Aortic smooth muscle cell (primary cell): ENCODE results near the gene HSPA1A. TPM values are rescaled to one million over a fixed set of nuclear protein-coding genes. Genes with fewer than 3 reads are reported as not detected.

Experiments used
- total RNA-seq: library from RNA; depleted of rRNA; stranded (reverse); fragments of >200 nt; gene quantifications from 2 replicates; pipeline ENCODE4 v1.2.3, GENCODE V29; 2014

The HSPA1A gene
- total RNA-seq = 97.9 and 108 TPM in 2 replicates

DNA sequence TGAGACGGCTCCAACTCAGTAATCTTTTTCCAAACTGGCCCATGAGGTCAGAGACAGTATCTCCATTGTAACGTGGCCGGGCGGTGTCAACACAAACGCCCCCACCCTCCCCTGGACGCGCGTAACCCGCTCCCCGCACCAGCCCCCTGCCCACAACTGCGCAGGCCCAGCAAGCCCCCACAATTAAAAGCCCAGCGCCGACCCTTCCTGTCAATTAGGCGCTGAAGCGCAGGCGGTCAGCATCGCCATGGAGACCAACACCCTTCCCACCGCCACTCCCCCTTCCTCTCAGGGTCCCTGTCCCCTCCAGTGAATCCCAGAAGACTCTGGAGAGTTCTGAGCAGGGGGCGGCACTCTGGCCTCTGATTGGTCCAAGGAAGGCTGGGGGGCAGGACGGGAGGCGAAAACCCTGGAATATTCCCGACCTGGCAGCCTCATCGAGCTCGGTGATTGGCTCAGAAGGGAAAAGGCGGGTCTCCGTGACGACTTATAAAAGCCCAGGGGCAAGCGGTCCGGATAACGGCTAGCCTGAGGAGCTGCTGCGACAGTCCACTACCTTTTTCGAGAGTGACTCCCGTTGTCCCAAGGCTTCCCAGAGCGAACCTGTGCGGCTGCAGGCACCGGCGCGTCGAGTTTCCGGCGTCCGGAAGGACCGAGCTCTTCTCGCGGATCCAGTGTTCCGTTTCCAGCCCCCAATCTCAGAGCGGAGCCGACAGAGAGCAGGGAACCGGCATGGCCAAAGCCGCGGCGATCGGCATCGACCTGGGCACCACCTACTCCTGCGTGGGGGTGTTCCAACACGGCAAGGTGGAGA is at the start of gene HSPA1A, which contains the start of gene HSPA1L:
HSPA1A (plus strand) TSS at position 519 of the 814 bp plus-strand sequence; CDS start at position 733, 214 bp downstream.
HSPA1L (minus strand) TSS at position 259 of the 814 bp plus-strand sequence. CDS start 3,311 bp downstream, outside the sequence.

DNA sequence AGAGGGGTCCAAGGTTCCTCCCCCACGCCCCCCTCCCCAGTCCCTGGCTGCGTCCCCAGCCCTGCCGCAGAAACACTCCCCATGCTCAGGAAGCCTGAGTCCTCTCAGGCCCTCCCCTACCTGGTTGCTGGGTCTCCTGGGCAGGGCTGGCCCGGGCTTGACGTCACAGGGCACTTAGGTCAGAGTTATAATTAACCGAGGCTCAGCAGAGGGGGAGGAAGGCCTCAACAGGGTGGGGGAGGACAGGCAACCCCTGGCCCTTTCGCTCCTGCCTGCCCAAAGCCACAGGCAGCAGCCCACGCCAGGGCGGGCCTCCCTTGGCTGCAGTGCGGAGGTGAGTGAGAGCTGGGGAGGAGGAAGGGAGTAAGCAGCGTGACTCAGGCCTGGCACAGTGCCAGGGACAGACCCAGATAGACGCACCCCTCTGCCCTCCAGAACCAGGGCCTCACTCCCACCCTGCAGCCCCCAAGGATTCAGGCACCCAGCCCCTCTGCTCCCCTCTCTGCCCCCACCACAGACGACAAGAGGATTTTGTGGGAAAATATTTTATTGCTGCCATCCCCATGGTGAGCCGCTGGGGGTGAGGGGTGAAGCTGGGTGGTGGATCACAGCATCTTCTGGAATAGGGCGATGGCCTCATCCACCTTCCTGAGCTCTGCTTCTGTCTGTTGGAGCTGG is 38.2 kb upstream of the HSPA1A start, which contains the start of gene VWA7:
VWA7 (minus strand) TSS at position 340 of the 678 bp plus-strand sequence. CDS start 549 bp downstream, outside the sequence.

DNA sequence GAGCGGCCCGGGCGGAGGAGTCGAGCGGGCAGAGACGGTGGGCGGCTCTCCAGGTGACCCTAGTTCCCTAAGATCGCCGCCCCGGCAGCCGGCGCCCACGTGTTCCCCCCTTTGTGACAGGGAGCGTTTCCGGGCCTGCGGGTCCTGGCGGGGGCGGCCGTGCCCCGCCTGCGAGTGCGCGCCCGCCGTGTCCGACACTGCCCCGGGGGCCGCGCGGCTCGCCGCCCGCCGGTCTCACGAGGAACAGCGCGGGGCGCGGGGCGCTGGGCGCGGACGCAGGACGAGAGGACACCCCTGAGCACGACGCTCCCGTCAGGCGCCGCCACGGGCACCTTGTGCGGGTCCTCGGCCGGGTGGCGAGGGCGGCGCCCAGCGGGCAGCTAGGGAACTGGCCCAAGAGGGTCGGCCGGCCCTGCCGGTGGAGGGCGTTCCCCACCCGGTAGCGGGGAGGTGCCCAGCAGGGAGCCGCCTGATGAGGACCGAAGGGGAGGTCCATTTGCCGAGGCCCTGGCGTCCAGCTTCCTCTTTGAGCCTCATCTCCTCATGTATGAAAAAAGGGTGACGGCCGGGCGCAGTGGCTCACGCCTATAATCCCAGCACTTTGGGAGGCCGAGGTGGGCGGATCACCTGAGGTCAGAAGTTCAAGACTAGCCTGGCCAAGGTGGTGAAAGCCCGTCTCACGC is 19.6 kb upstream of the HSPA1A start, which contains the start of gene VARS1:
VARS1 (minus strand) TSS at position 137 of the 683 bp plus-strand sequence. CDS start 535 bp downstream, outside the sequence.

DNA sequence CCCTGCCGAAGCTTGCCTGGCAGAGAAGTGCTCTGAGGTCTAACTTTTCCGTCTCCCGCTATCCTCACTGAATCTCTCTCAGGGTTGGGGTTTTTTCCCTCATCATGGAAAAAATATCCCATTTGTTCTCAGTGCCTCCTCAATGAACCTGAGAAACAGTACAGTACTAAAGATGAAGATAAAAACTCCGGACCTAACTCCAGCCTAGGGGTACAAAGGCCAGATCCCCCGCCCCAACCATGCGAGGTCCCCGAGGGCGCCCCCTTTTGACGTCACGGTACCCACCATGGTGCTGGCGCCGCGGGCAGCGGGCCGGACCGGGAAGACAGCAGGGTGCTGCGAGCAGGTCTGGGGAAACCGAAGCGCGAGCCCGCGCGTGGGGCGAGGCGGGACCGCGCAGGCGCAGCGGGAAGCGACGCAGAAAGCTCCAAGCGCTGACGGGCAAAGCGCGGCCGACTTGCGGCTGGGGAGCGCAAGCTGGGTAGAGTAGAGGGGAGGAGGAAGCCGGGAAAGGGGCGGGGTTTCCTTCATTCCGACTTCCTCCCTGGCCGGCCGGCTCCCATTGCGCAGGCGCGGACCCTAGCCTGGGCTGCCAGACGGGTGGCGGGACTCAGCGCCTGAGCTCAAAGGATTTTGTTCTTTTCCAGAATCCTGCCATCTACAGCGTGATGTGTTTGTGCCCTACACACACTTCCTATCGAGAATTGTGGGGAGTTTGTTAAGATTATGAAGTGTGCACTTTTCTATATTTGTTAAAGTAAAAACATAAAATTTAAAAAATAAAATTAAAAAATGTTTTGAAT is 8.7 kb upstream of the HSPA1A start, which contains the start of gene LSM2:
LSM2 (minus strand) TSS at position 497 of the 803 bp plus-strand sequence; CDS start at position 288, 209 bp downstream.

DNA sequence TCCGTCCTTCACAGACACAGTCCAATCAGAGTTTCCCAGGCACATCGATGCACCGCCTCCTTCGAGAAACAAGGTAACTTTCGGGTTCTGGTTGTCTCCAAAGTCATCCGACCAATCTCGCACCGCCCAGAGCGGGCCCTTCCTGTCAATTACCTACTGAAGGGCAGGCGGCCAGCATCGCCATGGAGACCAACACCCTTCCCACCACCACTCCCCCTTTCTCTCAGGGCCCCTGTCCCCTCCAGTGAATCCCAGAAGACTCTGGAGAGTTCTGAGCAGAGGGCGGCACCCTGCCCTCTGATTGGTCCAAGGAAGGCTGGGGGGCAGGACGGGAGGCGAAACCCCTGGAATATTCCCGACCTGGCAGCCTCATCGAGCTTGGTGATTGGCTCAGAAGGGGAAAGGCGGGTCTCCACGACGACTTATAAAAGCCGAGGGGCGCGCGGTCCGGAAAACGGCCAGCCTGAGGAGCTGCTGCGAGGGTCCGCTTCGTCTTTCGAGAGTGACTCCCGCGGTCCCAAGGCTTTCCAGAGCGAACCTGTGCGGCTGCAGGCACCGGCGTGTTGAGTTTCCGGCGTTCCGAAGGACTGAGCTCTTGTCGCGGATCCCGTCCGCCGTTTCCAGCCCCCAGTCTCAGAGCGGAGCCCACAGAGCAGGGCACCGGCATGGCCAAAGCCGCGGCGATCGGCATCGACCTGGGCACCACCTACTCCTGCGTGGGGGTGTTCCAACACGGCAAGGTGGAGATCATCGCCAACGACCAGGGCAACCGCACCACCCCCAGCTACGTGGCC is 12.1 kb downstream of the HSPA1A start, which contains the start of gene HSPA1B:
HSPA1B (plus strand) TSS at position 453 of the 794 bp plus-strand sequence; CDS start at position 666, 213 bp downstream.

DNA sequence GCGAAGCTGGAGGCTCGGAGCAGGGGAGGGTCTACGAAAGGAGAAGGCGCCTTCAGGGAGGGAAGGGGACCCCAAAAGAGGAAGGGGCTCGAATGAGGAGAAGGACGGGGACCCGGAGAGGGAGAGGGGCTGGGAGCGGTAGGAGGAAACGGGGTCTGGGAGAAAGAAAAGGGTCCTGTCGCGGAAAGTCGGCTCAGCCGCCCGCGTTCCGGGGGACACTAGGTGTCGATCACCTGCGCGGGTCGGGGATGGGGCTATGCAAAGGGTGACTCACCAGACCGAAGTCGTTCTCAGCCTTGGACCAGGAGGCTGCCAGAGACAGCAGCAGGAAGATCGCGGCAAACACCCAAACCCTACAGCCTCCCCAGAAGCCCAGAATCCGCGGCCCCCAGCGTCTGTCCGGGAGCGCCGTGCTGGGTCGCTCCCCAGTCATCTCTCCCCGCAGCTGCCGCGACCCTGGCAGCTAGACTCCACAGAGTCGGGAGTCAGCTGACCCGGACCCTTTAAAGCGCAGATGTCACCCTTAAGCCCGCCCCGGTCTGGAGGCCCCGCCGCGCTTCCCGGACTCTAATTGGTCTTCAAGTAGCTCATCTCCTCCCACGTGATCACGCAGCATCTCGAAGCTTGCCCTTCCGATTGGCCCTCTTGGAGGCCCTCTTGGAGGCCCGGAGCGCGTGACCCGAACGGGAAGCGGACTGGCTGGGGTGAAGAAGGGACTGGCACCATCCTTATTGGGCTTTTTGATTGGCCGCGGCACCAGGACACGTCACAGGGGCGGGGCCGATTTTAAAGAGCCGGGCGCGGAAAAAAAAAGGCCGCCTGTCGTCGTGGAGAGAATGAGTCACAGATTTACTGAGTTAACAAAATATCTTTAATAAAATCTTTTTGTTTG is 47.2 kb downstream of the HSPA1A start, which contains the start of gene NEU1:
NEU1 (minus strand) TSS at position 478 of the 892 bp plus-strand sequence; CDS start at position 433, 45 bp downstream.

Other genes starting within 250 kb of the HSPA1A start
- gene LTA, start 243.3 kb upstream of the HSPA1A start, total RNA-seq = not detected in 2 replicates
- gene TNF, start 240.0 kb upstream of the HSPA1A start, total RNA-seq = not detected in 2 replicates
- gene LTB, start 233.1 kb upstream of the HSPA1A start, total RNA-seq = not detected in 2 replicates
- not detected in 2 replicates for gene LST1, start 229.3 kb upstream of the HSPA1A start, total RNA-seq
- not detected in 2 replicates for gene NCR3, start 222.5 kb upstream of the HSPA1A start, total RNA-seq
- gene AIF1, start 200.3 kb upstream of the HSPA1A start, total RNA-seq = not detected in 2 replicates
- gene PRRC2A, start 194.8 kb upstream of the HSPA1A start, total RNA-seq = 31.6 and 39.6 TPM in 2 replicates
- gene BAG6, start 162.9 kb upstream of the HSPA1A start, total RNA-seq = 107 and 122 TPM in 2 replicates
- 1.5 and 1.8 TPM in 2 replicates for gene APOM, start 159.6 kb upstream of the HSPA1A start, total RNA-seq
- gene C6orf47, start 154.8 kb upstream of the HSPA1A start, total RNA-seq = 22.2 and 26.7 TPM in 2 replicates
- gene GPANK1, start 150.5 kb upstream of the HSPA1A start, total RNA-seq = 14.3 and 15.4 TPM in 2 replicates
- gene CSNK2B, start 149.5 kb upstream of the HSPA1A start, total RNA-seq = 80.7 and 85.0 TPM in 2 replicates
- 2.0 and 3.2 TPM in 2 replicates for gene LY6G5B, start 145.6 kb upstream of the HSPA1A start, total RNA-seq
- 0.40 and 0.75 TPM in 2 replicates for gene LY6G5C, start 134.5 kb upstream of the HSPA1A start, total RNA-seq
- 51.5 and 62.8 TPM in 2 replicates for gene ABHD16A, start 112.2 kb upstream of the HSPA1A start, total RNA-seq
- gene LY6G6F, start 108.7 kb upstream of the HSPA1A start, total RNA-seq = not detected in 2 replicates
- gene LY6G6D, start 100.2 kb upstream of the HSPA1A start, total RNA-seq = not detected in 2 replicates
- gene LY6G6C, start 93.8 kb upstream of the HSPA1A start, total RNA-seq = not detected in 2 replicates
- gene MPIG6B, start 92.2 kb upstream of the HSPA1A start, total RNA-seq = not detected in 2 replicates
- 112 and 142 TPM in 2 replicates for gene DDAH2, start 86.2 kb upstream of the HSPA1A start, total RNA-seq
- gene CLIC1, start 79.0 kb upstream of the HSPA1A start, total RNA-seq = 784 and 832 TPM in 2 replicates
- gene MSH5, start 75.5 kb upstream of the HSPA1A start, total RNA-seq = 5.3 and 5.4 TPM in 2 replicates
- gene SAPCD1, start 52.9 kb upstream of the HSPA1A start, total RNA-seq = 1.8 and 1.9 TPM in 2 replicates
- gene VWA7, start 38.2 kb upstream of the HSPA1A start, total RNA-seq = 0.13 and 0.19 TPM in 2 replicates
- 37.6 and 48.4 TPM in 2 replicates for gene VARS1, start 19.8 kb upstream of the HSPA1A start, total RNA-seq
- 17.9 and 25.9 TPM in 2 replicates for gene LSM2, start 8.6 kb upstream of the HSPA1A start, total RNA-seq
- gene HSPA1L, start 260 bp upstream of the HSPA1A start, total RNA-seq = 1.5 and 1.6 TPM in 2 replicates
- gene HSPA1B, start 12.2 kb downstream of the HSPA1A start, total RNA-seq = 158 and 185 TPM in 2 replicates
- 60.4 and 69.0 TPM in 2 replicates for gene NEU1, start 47.3 kb downstream of the HSPA1A start, total RNA-seq
- 0.13 and 0.44 TPM in 2 replicates for gene SLC44A4, start 63.5 kb downstream of the HSPA1A start, total RNA-seq
- 42.3 and 49.1 TPM in 2 replicates for gene EHMT2, start 82.2 kb downstream of the HSPA1A start, total RNA-seq
- gene ZBTB12, start 86.5 kb downstream of the HSPA1A start, total RNA-seq = 3.3 and 3.7 TPM in 2 replicates
- 2.8 and 4.3 TPM in 2 replicates for gene C2, start 112.2 kb downstream of the HSPA1A start, total RNA-seq
- 20.3 and 31.2 TPM in 2 replicates for gene CFB, start 130.6 kb downstream of the HSPA1A start, total RNA-seq
- 107 and 119 TPM in 2 replicates for gene NELFE, start 143.4 kb downstream of the HSPA1A start, total RNA-seq
- gene SKIC2, start 143.6 kb downstream of the HSPA1A start, total RNA-seq = 41.2 and 58.4 TPM in 2 replicates
- gene DXO, start 156.6 kb downstream of the HSPA1A start, total RNA-seq = 9.8 and 10.2 TPM in 2 replicates
- 5.7 and 5.8 TPM in 2 replicates for gene C4A, start 166.5 kb downstream of the HSPA1A start, total RNA-seq
- 4.8 and 5.0 TPM in 2 replicates for gene C4B, start 199.3 kb downstream of the HSPA1A start, total RNA-seq
- gene CYP21A2, start 222.9 kb downstream of the HSPA1A start, total RNA-seq = under 0.01 and 0.62 TPM in 2 replicates